DOHH2 (cell line): Measurements from ENCODE around the gene DOCK1.

Source experiments
- H3F3A ChIP-seq: fragments of 200-600 bp; sonication (generic), shearing (Covaris generic); 2 replicates; pipeline ENCODE4 v1.6.0; 2016; ENCODE audit warnings: antibody characterized with exemption, mild to moderate bottlenecking; ENCODE audit not compliant: control insufficient read depth, insufficient read depth
- H3K27ac ChIP-seq: fragments of 200-600 bp; sonication (generic); 2 replicates; pipeline ENCODE4 v1.5.1; 2014; ENCODE audit warnings: low read depth, mild to moderate bottlenecking, low read length, moderate library complexity
- H3K27me3 ChIP-seq: fragments of 200-600 bp; sonication (generic); 2 replicates; pipeline ENCODE4 v1.6.1; 2014; ENCODE audit warnings: mild to moderate bottlenecking, low read length, mixed read lengths; ENCODE audit not compliant: control insufficient read depth
- H3K36me3 ChIP-seq: fragments of 200-600 bp; sonication (generic); 2 replicates; pipeline ENCODE4 v1.6.1; 2014; ENCODE audit warnings: mild to moderate bottlenecking, low read length, moderate library complexity, mixed read lengths; ENCODE audit not compliant: control insufficient read depth
- H3K4me1 ChIP-seq: fragments of 200-600 bp; sonication (generic); 2 replicates; pipeline ENCODE4 v1.6.1; 2014; ENCODE audit warnings: mild to moderate bottlenecking, low read length, mixed read lengths; ENCODE audit not compliant: control insufficient read depth
- H3K4me2 ChIP-seq: fragments of 200-600 bp; sonication (generic); 2 replicates; pipeline ENCODE4 v1.6.0; 2014; ENCODE audit warnings: mild to moderate bottlenecking, low read length, moderate library complexity
- H3K4me3 ChIP-seq: fragments of 200-600 bp; sonication (generic); 2 replicates; pipeline ENCODE4 v1.5.1; 2014; ENCODE audit warnings: mild to moderate bottlenecking, low read length, mixed read lengths
- H3K79me2 ChIP-seq: fragments of 200-600 bp; sonication (generic); 2 replicates; pipeline ENCODE4 v1.6.1; 2014; ENCODE audit warnings: mild to moderate bottlenecking, low read length, mixed read lengths; ENCODE audit not compliant: control insufficient read depth
- H3K9me2 ChIP-seq: fragments of 200-600 bp; sonication (generic); replicated peaks from 2 replicates; pipeline ENCODE4 v1.6.1; 2014; ENCODE audit warnings: mild to moderate bottlenecking, low read length, mixed read lengths; ENCODE audit not compliant: control insufficient read depth
- H3K9me3 ChIP-seq: fragments of 200-600 bp; sonication (generic); 2 replicates; pipeline ENCODE4 v1.6.1; 2014; ENCODE audit warnings: antibody characterized with exemption, low read length, mixed read lengths; ENCODE audit not compliant: control insufficient read depth, insufficient read depth
- H4K20me1 ChIP-seq: fragments of 200-600 bp; sonication (generic); 2 replicates; pipeline ENCODE4 v1.6.0; 2014; ENCODE audit warnings: low read depth, mild to moderate bottlenecking, antibody characterized with exemption, low read length, moderate library complexity; ENCODE audit not compliant: control insufficient read depth, insufficient read depth
- CTCF ChIP-seq: fragments of 200-600 bp; sonication (generic); IDR thresholded peaks from one replicate; pipeline ENCODE4 v1.5.1; 2014; ENCODE audit warnings: antibody characterized with exemption, mild to moderate bottlenecking, low read depth, low read length; ENCODE audit not compliant: poor library complexity, severe bottlenecking
- EZH2phosphoT487 ChIP-seq: fragments of 200-600 bp; sonication (generic); IDR thresholded peaks from 2 replicates; pipeline ENCODE4 v1.6.1; 2017; ENCODE audit warnings: borderline replicate concordance, mild to moderate bottlenecking, antibody characterized with exemption, low read length, moderate library complexity, mixed read lengths

Gene DOCK1

GRCh38 chr10:127447197-127447596 is 542.0 kb downstream of the DOCK1 start:
- no peaks in the 10 kb centered on the region for H3K36me3 ChIP-seq
- no peaks in the 10 kb centered on the region for H4K20me1 ChIP-seq
- no peaks in the 10 kb centered on the region for H3K4me1 ChIP-seq
- TF ChIP-seq EZH2phosphoT487 (no peak), CTCF (no peak)
- no peaks in the 10 kb centered on the region for H3F3A ChIP-seq
- no peaks in the 10 kb centered on the region for H3K27me3 ChIP-seq
- H3K9me3 ChIP-seq, result no peaks in the 10 kb centered on the region
- H3K4me3 ChIP-seq, result no peak overlapping the region
- H3K9me2 ChIP-seq, result no peaks in the 10 kb centered on the region
- no peak overlapping the region for H3K4me2 ChIP-seq
- H3K79me2 ChIP-seq, result no peaks in the 10 kb centered on the region
- H3K27ac ChIP-seq, result no peak overlapping the region

- no peaks in the 10 kb centered on the region for H3K36me3 ChIP-seq
- H3K4me3 ChIP-seq, result no peak overlapping the region
- H3K4me2 ChIP-seq, result no peak overlapping the region
- H3K4me1 ChIP-seq, result no peaks in the 10 kb centered on the region
- H3K9me3 ChIP-seq, result no peaks in the 10 kb centered on the region
- H3K27ac ChIP-seq, result no peak overlapping the region
- H3K9me2 ChIP-seq, result no peaks in the 10 kb centered on the region
- H3F3A ChIP-seq, result no peaks in the 10 kb centered on the region
- H3K79me2 ChIP-seq, result no peaks in the 10 kb centered on the region
- TF ChIP-seq EZH2phosphoT487 (no peak), CTCF (no peak)
- H3K27me3 ChIP-seq, result no peaks in the 10 kb centered on the region
- no peaks in the 10 kb centered on the region for H4K20me1 ChIP-seq
These were observed 544.3 kb downstream of the DOCK1 start for GRCh38 chr10:127449490-127449889.

GRCh38 chr10:127450644-127451043 is 545.4 kb downstream of the DOCK1 start:
- H3K27ac ChIP-seq, result no peak overlapping the region
- H3K4me1 ChIP-seq, result no peaks in the 10 kb centered on the region
- no peaks in the 10 kb centered on the region for H3K9me3 ChIP-seq
- no peaks in the 10 kb centered on the region for H4K20me1 ChIP-seq
- H3K36me3 ChIP-seq, result no peaks in the 10 kb centered on the region
- no peaks in the 10 kb centered on the region for H3K79me2 ChIP-seq
- no peak overlapping the region for H3K4me3 ChIP-seq
- H3F3A ChIP-seq, result no peaks in the 10 kb centered on the region
- H3K4me2 ChIP-seq, result no peak overlapping the region
- TF ChIP-seq CTCF (no peak), EZH2phosphoT487 (no peak)
- H3K9me2 ChIP-seq, result no peaks in the 10 kb centered on the region
- H3K27me3 ChIP-seq, result no peaks in the 10 kb centered on the region

GRCh38 chr10:127451628-127452027 is 546.4 kb downstream of the DOCK1 start:
- H3K9me3 ChIP-seq, result no peaks in the 10 kb centered on the region
- H4K20me1 ChIP-seq, result no peaks in the 10 kb centered on the region
- H3K4me2 ChIP-seq, result no peak overlapping the region
- no peak for TF ChIP-seq CTCF
- no peak for TF ChIP-seq EZH2phosphoT487
- no peaks in the 10 kb centered on the region for H3K9me2 ChIP-seq
- no peaks in the 10 kb centered on the region for H3F3A ChIP-seq
- no peak overlapping the region for H3K27ac ChIP-seq
- no peaks in the 10 kb centered on the region for H3K4me1 ChIP-seq
- no peaks in the 10 kb centered on the region for H3K36me3 ChIP-seq
- H3K4me3 ChIP-seq, result no peak overlapping the region
- no peaks in the 10 kb centered on the region for H3K79me2 ChIP-seq
- H3K27me3 ChIP-seq, result no peaks in the 10 kb centered on the region
